ENCODE data around the gene ADAMTS16.

The ADAMTS16 gene

DNA sequence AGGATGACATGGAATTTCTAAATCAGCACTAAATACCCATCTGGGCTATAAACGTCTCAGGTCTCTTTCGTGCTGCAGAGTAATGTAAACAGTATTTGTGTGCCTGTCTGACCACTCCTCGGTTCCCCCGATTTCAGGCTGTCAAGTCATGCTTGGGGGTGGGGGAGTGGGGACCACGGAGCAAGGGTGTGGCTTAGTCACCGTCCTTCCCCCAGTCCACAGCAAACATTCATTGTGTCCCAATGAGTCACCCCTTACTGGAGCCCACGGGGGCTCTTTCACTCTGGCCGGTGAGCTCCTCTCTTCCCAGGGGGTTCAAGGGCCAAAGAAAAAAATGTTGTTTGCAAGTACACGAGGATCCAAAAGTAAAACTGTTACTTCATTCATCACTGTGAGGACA lies 210.0 kb downstream of the ADAMTS16 start:
- no peak for DNase-seq

DNA sequence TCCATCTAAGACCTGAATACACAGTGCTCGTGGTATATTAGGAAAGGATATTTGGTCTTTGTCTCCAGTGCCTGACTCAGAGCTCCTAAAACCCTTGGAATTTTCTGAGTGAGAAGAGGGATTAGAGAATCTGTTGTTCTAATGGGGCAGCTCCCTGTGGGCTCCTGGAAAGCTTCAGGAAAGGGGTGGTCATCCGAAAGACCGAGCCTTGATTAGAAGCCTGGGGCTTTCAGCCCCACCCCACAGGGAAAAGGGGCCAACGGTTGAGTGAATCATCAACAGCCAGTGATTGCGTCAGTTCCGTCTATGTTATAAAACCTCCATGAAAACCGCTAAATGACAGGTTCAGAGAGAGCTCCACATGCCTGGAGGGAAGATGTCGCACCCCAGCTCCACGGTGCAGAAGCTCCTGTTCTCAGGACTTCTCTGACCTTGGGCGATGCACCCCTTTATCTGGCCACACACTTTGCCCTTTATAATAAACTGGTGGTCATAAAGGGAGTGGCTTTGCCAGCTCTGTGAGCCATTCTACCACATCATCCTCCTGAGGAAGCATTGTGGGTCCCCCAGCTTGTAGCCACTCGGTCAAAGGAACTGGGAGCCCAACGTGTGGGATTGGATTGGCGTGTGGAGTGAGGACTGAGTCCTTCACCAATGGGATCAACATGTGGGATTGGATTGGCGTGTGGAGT lies 211.3 kb downstream of the ADAMTS16 start:
- DNase-seq, result no peak

DNA sequence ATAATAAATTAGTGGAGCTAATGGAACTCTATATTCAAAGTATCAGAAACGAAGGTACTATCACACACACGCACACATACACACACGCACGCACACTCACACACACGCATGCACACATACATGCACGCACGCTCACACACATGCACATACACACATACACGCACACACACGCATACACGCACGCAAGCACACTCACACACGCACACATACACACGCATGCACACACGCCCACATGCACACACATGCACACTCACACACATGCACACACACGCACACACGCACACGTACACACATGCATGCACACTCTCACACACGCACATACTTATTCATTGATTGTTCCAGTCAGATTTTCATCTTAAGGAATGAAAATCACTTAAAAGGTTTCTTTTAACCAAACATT lies 212.5 kb downstream of the ADAMTS16 start:
- no peak for DNase-seq

DNA sequence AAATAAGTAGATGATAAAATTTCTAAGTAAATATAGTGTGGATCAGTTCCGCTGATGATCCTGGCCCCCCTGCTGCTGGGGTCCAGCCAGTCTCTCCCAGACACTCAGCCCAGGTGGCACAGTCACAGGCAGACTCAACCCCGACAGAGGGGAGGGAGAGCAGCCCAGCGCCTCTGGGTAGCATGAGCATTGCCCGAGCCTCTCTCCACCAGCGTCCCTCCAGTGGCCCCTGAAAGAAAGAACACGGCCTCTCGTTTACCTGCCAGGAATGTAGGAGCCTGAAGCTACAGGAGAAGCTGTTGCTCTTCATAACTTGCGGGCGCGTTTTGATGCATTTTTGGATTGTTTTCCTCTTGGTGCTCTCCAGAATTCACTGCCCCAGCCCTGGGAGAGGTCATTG lies 213.6 kb downstream of the ADAMTS16 start:
- DNase-seq, result no peak

DNA sequence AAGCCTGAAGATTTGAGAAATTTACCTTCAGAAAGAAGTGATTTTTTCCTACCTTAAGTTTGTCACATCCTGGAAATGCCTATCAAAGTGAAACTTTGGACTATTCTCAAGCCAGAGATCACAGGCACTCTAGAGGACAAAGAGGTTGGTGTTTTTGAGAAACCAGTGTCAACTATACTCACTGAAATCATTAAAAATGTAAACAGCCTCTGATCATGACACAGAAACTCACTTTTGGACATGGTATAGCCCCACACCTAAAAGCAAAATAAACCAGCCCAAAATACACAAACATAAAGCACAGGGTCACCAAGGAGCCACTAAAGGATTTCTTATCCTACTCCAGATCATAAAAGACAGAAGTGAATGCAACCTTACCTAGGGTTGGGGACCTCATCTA lies 216.6 kb downstream of the ADAMTS16 start:
- no peak for DNase-seq

DNA sequence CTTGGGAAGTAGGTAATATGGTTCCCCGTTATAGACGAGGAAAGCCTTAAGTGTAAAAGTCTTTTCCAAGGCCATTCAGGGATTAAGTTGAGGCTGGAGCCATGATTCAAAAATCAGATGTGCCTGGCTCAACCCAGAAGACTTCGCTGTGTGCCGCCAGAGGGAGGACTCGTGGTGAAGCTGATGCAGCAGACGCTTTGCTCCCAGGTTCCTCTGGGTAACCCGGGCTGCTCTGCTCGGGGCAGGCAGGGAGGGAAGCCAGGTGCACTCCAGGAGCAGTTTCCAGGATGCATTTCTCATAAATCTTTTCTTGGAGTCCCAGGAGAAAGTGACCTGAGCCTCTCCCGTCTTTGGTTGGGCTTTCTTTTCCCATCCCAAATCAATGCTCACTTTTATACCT lies 219.5 kb downstream of the ADAMTS16 start:
- no peak for DNase-seq

DNA sequence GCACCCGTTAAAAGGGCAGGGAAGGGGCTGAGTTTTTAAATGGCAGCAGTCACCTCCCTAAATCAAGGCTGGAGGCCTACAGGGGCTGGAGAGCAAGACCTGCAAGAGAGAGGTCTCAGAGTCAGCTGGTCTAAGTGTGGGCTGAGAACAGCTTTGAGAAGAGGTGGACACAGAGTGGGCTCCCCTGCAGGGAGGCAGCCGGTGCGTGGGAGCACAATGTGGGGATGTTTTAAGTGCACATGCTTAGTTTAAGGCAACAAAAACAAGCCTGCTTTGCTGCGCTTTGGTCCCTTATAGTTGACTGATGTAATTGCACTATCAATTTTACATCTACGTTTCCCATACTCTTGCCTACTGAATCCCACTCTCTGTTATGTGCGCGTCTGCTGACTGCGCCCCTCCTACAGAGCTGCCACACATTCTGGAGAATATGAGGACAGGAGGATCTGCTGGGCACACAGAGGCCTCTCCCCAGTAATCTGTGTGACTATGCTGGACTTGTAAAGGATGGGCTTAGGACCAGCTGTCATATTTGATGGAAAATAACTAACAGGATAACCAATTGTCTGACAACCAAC lies 220.3 kb downstream of the ADAMTS16 start:
- DNase-seq, result no peak

DNA sequence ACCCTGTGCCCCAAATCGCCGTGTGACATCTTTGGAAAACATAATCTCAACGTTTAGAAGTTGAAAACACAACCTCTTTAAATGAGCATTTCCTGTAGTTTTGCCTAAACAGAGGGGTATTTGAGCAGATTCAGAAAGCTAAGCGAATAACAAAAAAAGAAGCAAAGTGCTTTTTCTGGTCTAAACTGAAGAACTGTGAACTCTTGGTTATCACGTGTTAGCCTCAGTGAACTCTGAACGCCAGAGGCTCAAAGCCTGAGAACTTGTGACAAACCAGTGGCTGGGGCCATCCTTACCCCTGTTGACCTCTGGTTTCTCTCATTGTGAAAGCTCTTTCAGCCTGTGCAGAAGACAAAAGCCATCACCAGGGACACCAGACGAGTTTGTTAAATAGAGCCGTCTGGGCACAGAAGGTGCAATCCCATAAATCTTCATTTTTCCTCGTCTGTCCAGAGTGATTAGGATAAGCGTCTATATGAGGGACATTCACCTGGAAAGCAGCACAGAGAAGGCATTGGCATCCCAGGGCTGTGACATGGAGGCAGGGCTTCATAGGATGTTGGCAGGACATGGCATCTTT lies 220.9 kb downstream of the ADAMTS16 start:
- no peak for DNase-seq

DNA sequence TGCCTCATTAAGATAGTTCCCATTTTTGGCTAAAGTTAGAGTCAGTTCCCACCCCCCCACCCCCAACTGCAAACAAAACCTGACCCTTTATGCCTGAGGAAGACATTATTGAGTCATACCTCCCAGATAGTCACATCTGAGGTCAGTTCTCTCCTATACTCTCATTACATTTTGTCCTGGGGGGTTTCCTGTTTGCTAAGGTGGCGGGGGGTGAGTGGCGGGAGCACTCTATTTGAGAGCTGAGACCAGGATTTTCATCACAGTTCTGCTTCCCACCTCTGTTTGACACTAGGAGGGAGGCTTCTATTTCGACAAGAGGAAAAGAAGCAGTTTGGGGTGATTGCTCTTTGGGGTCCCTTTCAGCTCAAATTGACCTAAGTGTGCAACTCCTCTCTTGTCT lies 222.9 kb downstream of the ADAMTS16 start:
- no peak for DNase-seq

DNA sequence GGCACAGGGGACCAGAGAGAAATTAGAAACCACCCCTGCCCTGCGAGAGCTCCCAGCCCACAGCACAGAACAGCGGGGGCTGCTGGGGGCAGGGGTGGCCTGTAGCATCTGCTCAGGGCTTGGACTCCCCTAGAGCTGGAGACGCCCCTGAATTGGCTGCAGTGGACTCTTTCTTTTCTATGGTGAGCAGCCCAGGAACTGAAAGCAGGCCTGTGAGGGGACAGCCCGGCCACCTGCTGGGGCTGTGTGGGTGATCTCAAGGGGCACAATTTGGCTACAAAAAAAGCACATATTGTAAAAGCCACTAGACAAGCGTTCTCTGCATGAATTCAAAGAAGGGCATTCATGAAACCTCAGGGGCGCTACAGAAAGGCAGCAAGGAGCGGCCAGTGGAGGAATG lies 224.8 kb downstream of the ADAMTS16 start:
- no peak for DNase-seq

DNA sequence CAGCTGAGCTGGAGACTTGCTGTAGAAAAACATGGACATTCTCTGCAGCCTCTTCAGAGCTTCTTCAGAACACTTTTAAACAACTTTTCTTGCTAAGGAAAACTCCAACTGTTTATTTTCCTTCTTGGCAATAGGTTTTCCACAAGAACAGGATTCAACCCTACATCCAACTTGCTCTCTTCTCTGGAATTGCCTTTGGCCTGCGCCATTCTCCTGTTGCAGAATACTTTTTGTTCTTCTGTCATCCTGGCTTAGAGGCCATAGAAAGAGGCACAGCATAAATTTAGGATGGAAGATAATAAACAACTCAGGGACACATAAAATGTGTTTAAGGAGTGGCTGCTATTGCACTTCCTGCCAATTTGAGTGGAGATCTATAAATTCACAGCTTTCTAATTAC lies 227.6 kb downstream of the ADAMTS16 start:
- DNase-seq, result no peak

DNA sequence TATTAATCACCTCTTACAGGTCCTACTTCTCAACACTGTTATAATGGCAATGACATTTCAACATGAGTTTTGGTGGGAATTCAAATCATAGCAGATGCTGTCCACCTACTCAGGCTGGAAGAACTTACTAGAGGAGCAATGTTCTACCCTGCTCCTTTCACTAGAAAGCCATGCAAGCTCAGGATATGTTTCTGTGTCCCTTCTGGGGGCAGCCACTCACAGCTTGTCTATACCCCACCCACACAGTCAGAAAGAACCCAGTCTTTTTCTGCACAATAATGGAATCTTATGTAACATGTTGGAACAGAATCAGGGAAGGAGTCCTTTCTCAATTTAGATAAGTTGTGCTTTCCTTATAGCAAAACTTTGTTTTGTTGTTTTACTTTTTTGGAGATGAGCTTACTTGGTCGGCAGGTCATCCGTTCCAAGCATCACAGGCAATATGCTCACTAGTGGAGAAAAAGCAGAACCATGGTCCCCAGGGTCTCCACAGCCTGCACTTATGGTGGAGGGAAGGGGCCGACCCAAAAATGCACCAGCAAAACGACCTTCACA lies 229.0 kb downstream of the ADAMTS16 start:
- DNase-seq, result no peak
